GM12873 (cell line): ENCODE measurements around the gene TMEM221.

Experiments used
- CTCF ChIP-seq: IDR thresholded peaks from 2 replicates; pipeline ENCODE4 v1.5.1; 2012; ENCODE audit warnings: low read depth, mild to moderate bottlenecking, moderate library complexity, low read length, control low read depth; ENCODE audit not compliant: insufficient read depth; ENCODE audit errors: missing control alignments

TMEM221 gene

GRCh38 chr19:17489392-17490030, 41.0 kb upstream of the TMEM221 start:
- no peak for TF ChIP-seq CTCF

GRCh38 chr19:17488593-17489391, 40.3 kb upstream of the TMEM221 start:
- peak; percentile 35 for TF ChIP-seq CTCF

GRCh38 chr19:17487284-17488121, 39.0 kb upstream of the TMEM221 start:
- no peak for TF ChIP-seq CTCF

GRCh38 chr19:17486545-17487240, 38.2 kb upstream of the TMEM221 start:
- TF ChIP-seq CTCF: no peak

GRCh38 chr19:17484520-17485185, 36.2 kb upstream of the TMEM221 start:
- TF ChIP-seq CTCF: no peak

- no peak for TF ChIP-seq CTCF
These were observed 35.1 kb upstream of the TMEM221 start for GRCh38 chr19:17483605-17484002.
